H1 (cell line): Measurements from ENCODE around the gene TAMALIN.

ENCODE experiments used
- CTCF ChIP-seq, 3 experiments: IDR thresholded peaks; 1 replicate in 2 of 3; 2 replicates in 1 of 3; pipeline versions ENCODE4 v1.5.1 to v1.6.1; 2011; ENCODE audit warnings: low read length in 3 of 3, mild to moderate bottlenecking in 3 of 3, inconsistent platforms in 2 of 3, low read depth in 1 of 3, moderate library complexity in 1 of 3; ENCODE audit not compliant: insufficient read depth in 1 of 3; ENCODE audit errors: control extremely low read depth in 1 of 3
- EGR1 ChIP-seq: IDR thresholded peaks from 2 replicates; pipeline ENCODE4 v1.6.1; 2011; ENCODE audit warnings: low read depth, low read length, borderline replicate concordance
- EZH2 ChIP-seq: fragments of 200-600 bp; sonication (generic); IDR thresholded peaks from 2 replicates; pipeline ENCODE4 v1.7.1; 2012; ENCODE audit warnings: low read depth, mild to moderate bottlenecking, moderate library complexity, low read length, inconsistent platforms; ENCODE audit not compliant: severe bottlenecking
- JUN ChIP-seq: IDR thresholded peaks from 2 replicates; pipeline ENCODE4 v1.6.1; 2011; ENCODE audit warnings: low read depth, mild to moderate bottlenecking, improper control_type of control experiment, low read length
- POLR2AphosphoS5 ChIP-seq: IDR thresholded peaks from 2 replicates; pipeline ENCODE4 v1.6.1; 2011; ENCODE audit warnings: low read depth, low read length

GRCh38 chr12:51958542-51958941, 48.2 kb upstream of the TAMALIN start:
- TF ChIP-seq EGR1 (no peak), EZH2 (no peak), JUN (no peak), CTCF (IDR thresholded peaks at IDR 0.05; ENCODE audit: control extremely low read depth in 1 of 3, insufficient read depth in 1 of 3, low read depth in 1 of 3, low read length in 3 of 3) (no peak), POLR2AphosphoS5 (no peak)
